Heart left ventricle (tissue), 13 donors: ENCODE measurements around the gene CIRBP.

Source experiments
- CTCF ChIP-seq, 12 donors: fragments of 200-600 bp; sonication (generic) in 4 of 12; IDR thresholded peaks; one replicate each; pipeline versions ENCODE4 v1.5.0 to v1.8.0; 2018 to 2022; ENCODE audit warnings: antibody characterized with exemption in 12 of 12, mild to moderate bottlenecking in 5 of 12
- POLR2A ChIP-seq, 2 donors: fragments of 450-650 bp; IDR thresholded peaks; one replicate each; pipeline ENCODE4 v1.6.1; 2017; ENCODE audit warnings: antibody characterized with exemption in 2 of 2, mild to moderate bottlenecking in 2 of 2, moderate library complexity in 2 of 2
- donor health status: ischemic (EF 13 %, LVEDD 7.1; RV severe dilation, severe dysfunction).
- donor health status: DM: no; HTN: yes; CAD: no.
- donor health status: DM: no; HTN: no; CAD: no.
- donor health status: ischemic (EF 25% LVEDD 6.9; RV normal size, moderate dysfunction).
- donor health status: ischemic (EF 25% LVEDD 5.7; RV mildly dilated, moderate dysfunction).
- donor health status: ischemic (EF 35%, LVEDD 5.7; RV mildly dilated, moderate dysfunction).
- donor health status: nonischemic (EF 11% LVEDD 7.7; RV severe dilation, severe dysfunction).
- donor health status: DM: yes; HTN: yes; CAD: no.
- donor health status: PGD.
- donor health status: ischemic (EF 29% LVEDD 5.4; RV normal size, mild dysfunction).
- donor health status: nonischemic (EF 23%, LVEDD 6.1; RV moderate dilation, normal function).

GRCh38 chr19:1278713-1279660 is 9.9 kb downstream of the CIRBP start:
- TF ChIP-seq CTCF (IDR thresholded peaks at IDR 0.05): no peak
- no peak for TF ChIP-seq POLR2A (IDR thresholded peaks at IDR 0.05)
